ENCODE data around the gene APLF. TPM values are rescaled to one million over a fixed set of nuclear protein-coding genes. Genes with fewer than 3 reads are reported as not detected.
"Not testable (repeated sequence)": the region's sequence is repeated elsewhere in the genome, so short reads cannot be mapped to it uniquely, and the experiment has no call there.

The APLF gene
- total RNA-seq, 1 experiment from 2014 or later: 2.4 TPM

GRCh38 chr2:68591225-68591624 is 123.8 kb downstream of the APLF start:
- peaks cover 11% of the 10 kb centered on the region for H3K4me1 ChIP-seq (ENCODE audit: insufficient read depth, low read length)
- ATAC-seq (no peak), DNase-seq (no peak)
- H3K9me2 ChIP-seq (replicated peaks; ENCODE audit: low read length): no peaks in the 10 kb centered on the region
- H2AFZ ChIP-seq (ENCODE audit: low read length): no peak overlapping the region
- H3K36me3 ChIP-seq (ENCODE audit: low read depth, low read length): no peaks in the 10 kb centered on the region
- no peaks in the 10 kb centered on the region for H3K79me2 ChIP-seq (ENCODE audit: low read length)
- BruUV-seq (replicated peaks): no TSS peak
- H3K27me3 ChIP-seq (ENCODE audit: low read length): no peaks in the 10 kb centered on the region
- intact Hi-C loops (cut with micrococcal nuclease): no loop called here
- no peaks in the 10 kb centered on the region for H3F3A ChIP-seq (ENCODE audit: low read length, unreplicated experiment)
- H3K4me2 ChIP-seq (ENCODE audit: low read length): no peak overlapping the region
- H3K27ac ChIP-seq (ENCODE audit: low read length): no peak overlapping the region
- no peaks in the 10 kb centered on the region for H3K9me3 ChIP-seq (ENCODE audit: low read length)
- TF ChIP-seq CTCF (conservative IDR thresholded peaks at IDR 0.05; ENCODE audit: low read depth, low read length) (no peak), EZH2 (IDR thresholded peaks at IDR 0.05; ENCODE audit: low read length, unreplicated experiment) (no peak), EZH2phosphoT487 (IDR thresholded peaks at IDR 0.05; ENCODE audit: borderline replicate concordance, low read length) (no peak)
- no peak overlapping the region for H3K4me3 ChIP-seq (ENCODE audit: low read length)
- ChIA-PET CTCF (no interaction called here), POLR2A (ENCODE audit: unreplicated experiment) (no interaction called here)
- H4K20me1 ChIP-seq (ENCODE audit: low read length): no peaks in the 10 kb centered on the region
- no peak overlapping the region for H3K9ac ChIP-seq (ENCODE audit: low read length)

GRCh38 chr2:68594041-68594440 is 126.7 kb downstream of the APLF start:
- DNase-seq: no peak
- no peak for ATAC-seq
- no peaks in the 10 kb centered on the region for H4K20me1 ChIP-seq (ENCODE audit: low read length)
- intact Hi-C loops (cut with micrococcal nuclease): loop anchor here (2.0 kb wide), 1 partner anchor 127 kb away; the partner anchor contains the start of genes APLF and FBXO48
- no peaks in the 10 kb centered on the region for H3K79me2 ChIP-seq (ENCODE audit: low read length)
- no peak overlapping the region for H3K4me3 ChIP-seq (ENCODE audit: low read length)
- H3K36me3 ChIP-seq (ENCODE audit: low read depth, low read length): no peaks in the 10 kb centered on the region
- no peaks in the 10 kb centered on the region for H3F3A ChIP-seq (ENCODE audit: low read length, unreplicated experiment)
- H3K27me3 ChIP-seq (ENCODE audit: low read length): no peaks in the 10 kb centered on the region
- peaks cover 11% of the 10 kb centered on the region for H3K4me1 ChIP-seq (ENCODE audit: insufficient read depth, low read length)
- CTCF ChIA-PET: interaction anchor here (2.0 kb wide), 1 partner anchor 106 kb away, joined by 56 read pairs; no protein-coding TSS in a partner anchor
- no peak overlapping the region for H3K4me2 ChIP-seq (ENCODE audit: low read length)
- BruUV-seq (replicated peaks): no TSS peak
- H3K9me3 ChIP-seq (ENCODE audit: low read length): no peaks in the 10 kb centered on the region
- TF ChIP-seq EZH2 (IDR thresholded peaks at IDR 0.05; ENCODE audit: low read length, unreplicated experiment) (no peak), EZH2phosphoT487 (IDR thresholded peaks at IDR 0.05; ENCODE audit: borderline replicate concordance, low read length) (no peak), CTCF (conservative IDR thresholded peaks at IDR 0.05; ENCODE audit: low read depth, low read length) (no peak)
- no peaks in the 10 kb centered on the region for H3K9me2 ChIP-seq (replicated peaks; ENCODE audit: low read length)
- POLR2A ChIA-PET (ENCODE audit: unreplicated experiment): no interaction called here
- no peak overlapping the region for H3K9ac ChIP-seq (ENCODE audit: low read length)
- H3K27ac ChIP-seq (ENCODE audit: low read length): no peak overlapping the region
- H2AFZ ChIP-seq (ENCODE audit: low read length): no peak overlapping the region

- H3K9me3 ChIP-seq (ENCODE audit: low read length): no peaks in the 10 kb centered on the region
- H3F3A ChIP-seq (ENCODE audit: low read length, unreplicated experiment): no peaks in the 10 kb centered on the region
- intact Hi-C loops (cut with micrococcal nuclease): loop anchor here (1.0 to 2.0 kb wide), 2 partner anchors 107 to 128 kb away; partner anchors contain the start of genes APLF and FBXO48
- ATAC-seq (peak; percentile 74), DNase-seq (peak; percentile 66)
- H3K79me2 ChIP-seq (ENCODE audit: low read length): no peaks in the 10 kb centered on the region
- H3K9ac ChIP-seq (ENCODE audit: low read length): no peak overlapping the region
- peaks cover 11% of the 10 kb centered on the region for H3K4me1 ChIP-seq (ENCODE audit: insufficient read depth, low read length)
- no peaks in the 10 kb centered on the region for H3K27me3 ChIP-seq (ENCODE audit: low read length)
- peak overlapping the region; percentile 25; the same call in 1 of the 2 replicates for H3K4me3 ChIP-seq (ENCODE audit: low read length)
- H4K20me1 ChIP-seq (ENCODE audit: low read length): no peaks in the 10 kb centered on the region
- no peaks in the 10 kb centered on the region for H3K36me3 ChIP-seq (ENCODE audit: low read depth, low read length)
- no peak for TF ChIP-seq EZH2 (IDR thresholded peaks at IDR 0.05; ENCODE audit: low read length, unreplicated experiment)
- peak; percentile 96 for TF ChIP-seq CTCF (conservative IDR thresholded peaks at IDR 0.05; ENCODE audit: low read depth, low read length)
- peak overlapping the region; percentile 51 for H2AFZ ChIP-seq (ENCODE audit: low read length)
- ChIA-PET CTCF (interaction anchor here (0.6 to 2.0 kb wide), 16 partner anchors 9 to 406 kb away, joined by 3 to 56 read pairs (median 5); partner anchors contain the start of genes APLF and FBXO48), POLR2A (ENCODE audit: unreplicated experiment) (interaction anchor here (0.5 to 0.7 kb wide), 5 partner anchors 16 to 132 kb away, joined by 4 to 5 read pairs (median 4); no protein-coding TSS in a partner anchor)
- H3K9me2 ChIP-seq (replicated peaks; ENCODE audit: low read length): no peaks in the 10 kb centered on the region
- no TSS peak for BruUV-seq (replicated peaks)
- no peak overlapping the region for H3K27ac ChIP-seq (ENCODE audit: low read length)
- peak overlapping the region; percentile 62 for H3K4me2 ChIP-seq (ENCODE audit: low read length)
Measured at GRCh38 chr2:68594674-68595492, 127.5 kb downstream of the APLF start.

GRCh38 chr2:68595493-68595785 is 128.1 kb downstream of the APLF start:
- not testable (repeated sequence) for DNase-seq; H3F3A ChIP-seq (ENCODE audit: low read length, unreplicated experiment); H3K79me2 ChIP-seq (ENCODE audit: low read length); H3K9me2 ChIP-seq (replicated peaks; ENCODE audit: low read length); H3K4me2 ChIP-seq (ENCODE audit: low read length); H4K20me1 ChIP-seq (ENCODE audit: low read length); H3K27me3 ChIP-seq (ENCODE audit: low read length); H3K36me3 ChIP-seq (ENCODE audit: low read depth, low read length); BruUV-seq (replicated peaks); H3K4me3 ChIP-seq (ENCODE audit: low read length); H3K27ac ChIP-seq (ENCODE audit: low read length); ATAC-seq; H2AFZ ChIP-seq (ENCODE audit: low read length); H3K9me3 ChIP-seq (ENCODE audit: low read length); H3K9ac ChIP-seq (ENCODE audit: low read length)
- ChIA-PET CTCF (interaction anchor here (0.6 to 2.0 kb wide), 16 partner anchors 9 to 406 kb away, joined by 3 to 56 read pairs (median 5); partner anchors contain the start of genes APLF and FBXO48), POLR2A (ENCODE audit: unreplicated experiment) (interaction anchor here (0.6 to 0.7 kb wide), 2 partner anchors 17 to 108 kb away, joined by 4 to 5 read pairs; no protein-coding TSS in a partner anchor)
- intact Hi-C loops (cut with micrococcal nuclease): loop anchor here (1.0 to 2.0 kb wide), 2 partner anchors 107 to 129 kb away; partner anchors contain the start of genes APLF and FBXO48
- H3K4me1 ChIP-seq (ENCODE audit: insufficient read depth, low read length): peaks cover 11% of the 10 kb centered on the region
